Astrocyte (in vitro differentiated cells and primary cell): ENCODE data around the gene FAF1.
A peak's percentile ranks its signal among the peaks of the same experiment; 100 is the strongest.

Experiments used
- EZH2 ChIP-seq: IDR thresholded peaks from 2 replicates; pipeline ENCODE4 v1.6.1; 2012; ENCODE audit warnings: mild to moderate bottlenecking, low read length, inconsistent platforms; ENCODE audit not compliant: insufficient read depth
- TF ChIP-seq, protein P1 (sequence below): IDR thresholded peaks from 2 replicates; pipeline ENCODE4 v1.5.1; 2011; ENCODE audit warnings: low read depth, mild to moderate bottlenecking, inconsistent platforms, low read length, moderate library complexity; ENCODE audit not compliant: insufficient read depth

DNA sequence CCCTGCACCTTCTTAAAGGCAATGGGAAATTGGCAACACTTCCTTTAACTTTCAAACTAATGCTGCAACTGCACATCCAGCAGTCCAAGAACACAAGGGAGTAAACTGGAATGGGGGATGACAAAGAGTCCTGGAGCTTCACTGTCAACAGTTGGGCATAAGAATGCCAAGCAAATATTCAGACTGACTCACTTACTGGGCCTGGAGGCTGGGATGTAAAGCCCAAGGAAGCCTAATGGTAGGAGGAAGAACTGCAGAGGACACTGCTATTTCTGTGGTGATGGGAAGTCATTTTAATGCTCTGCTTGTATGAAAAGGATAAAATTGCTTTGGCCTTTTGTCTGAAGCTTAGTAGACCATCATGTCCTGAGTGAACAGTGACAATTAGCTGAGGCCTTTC is 521.1 kb downstream of the FAF1 start:
- TF ChIP-seq, protein P1, sequence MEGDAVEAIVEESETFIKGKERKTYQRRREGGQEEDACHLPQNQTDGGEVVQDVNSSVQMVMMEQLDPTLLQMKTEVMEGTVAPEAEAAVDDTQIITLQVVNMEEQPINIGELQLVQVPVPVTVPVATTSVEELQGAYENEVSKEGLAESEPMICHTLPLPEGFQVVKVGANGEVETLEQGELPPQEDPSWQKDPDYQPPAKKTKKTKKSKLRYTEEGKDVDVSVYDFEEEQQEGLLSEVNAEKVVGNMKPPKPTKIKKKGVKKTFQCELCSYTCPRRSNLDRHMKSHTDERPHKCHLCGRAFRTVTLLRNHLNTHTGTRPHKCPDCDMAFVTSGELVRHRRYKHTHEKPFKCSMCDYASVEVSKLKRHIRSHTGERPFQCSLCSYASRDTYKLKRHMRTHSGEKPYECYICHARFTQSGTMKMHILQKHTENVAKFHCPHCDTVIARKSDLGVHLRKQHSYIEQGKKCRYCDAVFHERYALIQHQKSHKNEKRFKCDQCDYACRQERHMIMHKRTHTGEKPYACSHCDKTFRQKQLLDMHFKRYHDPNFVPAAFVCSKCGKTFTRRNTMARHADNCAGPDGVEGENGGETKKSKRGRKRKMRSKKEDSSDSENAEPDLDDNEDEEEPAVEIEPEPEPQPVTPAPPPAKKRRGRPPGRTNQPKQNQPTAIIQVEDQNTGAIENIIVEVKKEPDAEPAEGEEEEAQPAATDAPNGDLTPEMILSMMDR = peak; percentile 6
- TF ChIP-seq EZH2 = no peak
